Nephron (organoid): ENCODE measurements around the gene SOX12.

Experiments
- H3K27ac Mint-ChIP-seq, 3 experiments: 2 replicates each; pipeline ENCODE4 v1.8.0; 2020; ENCODE audit warnings: mixed read lengths in 3 of 3, mild to moderate bottlenecking in 2 of 3, moderate library complexity in 1 of 3
- H3K27me3 Mint-ChIP-seq: 2 replicates; pipeline ENCODE4 v1.8.0; 2021; ENCODE audit warnings: low read depth, mild to moderate bottlenecking, moderate library complexity, mixed read lengths
- H3K36me3 Mint-ChIP-seq: 2 replicates; pipeline ENCODE4 v1.8.0; 2020; ENCODE audit warnings: low read depth, mixed read lengths
- H3K4me1 Mint-ChIP-seq: 2 replicates; pipeline ENCODE4 v1.8.0; 2020; ENCODE audit warnings: mixed read lengths
- H3K4me3 Mint-ChIP-seq, 3 experiments: 2 replicates each; pipeline ENCODE4 v1.8.0; 2020; ENCODE audit warnings: mild to moderate bottlenecking in 3 of 3, mixed read lengths in 3 of 3, moderate library complexity in 2 of 3
- H3K9me3 Mint-ChIP-seq: 2 replicates; pipeline ENCODE4 v1.8.0; 2020; ENCODE audit warnings: mixed read lengths
- CTCF ChIP-seq, 3 experiments: fragments of 200-600 bp; sonication (generic); IDR thresholded peaks; one replicate each; pipeline ENCODE4 v1.5.0; 2021; ENCODE audit warnings: antibody characterized with exemption in 3 of 3; ENCODE audit not compliant: unreplicated experiment in 3 of 3

Gene SOX12

GRCh38 chr20:278607-279571 is 46.5 kb upstream of the SOX12 start:
- Mint-ChIP-seq H3K9me3 (no peaks in the 10 kb centered on the region), H3K36me3 (peaks cover 67% of the 10 kb centered on the region), H3K27me3 (no peaks in the 10 kb centered on the region), H3K27ac (no peak overlapping the region), H3K4me1 (no peaks in the 10 kb centered on the region), H3K4me3 (no peak overlapping the region)
- no peak for TF ChIP-seq CTCF (IDR thresholded peaks at IDR 0.05; ENCODE audit: unreplicated experiment in 3 of 3)

GRCh38 chr20:284172-284571 is 41.2 kb upstream of the SOX12 start:
- peaks cover 48% of the 10 kb centered on the region for H3K36me3 Mint-ChIP-seq
- H3K9me3 Mint-ChIP-seq: no peaks in the 10 kb centered on the region
- H3K27ac Mint-ChIP-seq: no peak overlapping the region
- H3K4me3 Mint-ChIP-seq: no peak overlapping the region
- peaks cover 5% of the 10 kb centered on the region for H3K4me1 Mint-ChIP-seq
- TF ChIP-seq CTCF (IDR thresholded peaks at IDR 0.05; ENCODE audit: unreplicated experiment in 3 of 3): no peak
- no peaks in the 10 kb centered on the region for H3K27me3 Mint-ChIP-seq

GRCh38 chr20:286508-286907 is 38.8 kb upstream of the SOX12 start:
- H3K4me3 Mint-ChIP-seq: no peak overlapping the region
- TF ChIP-seq CTCF (IDR thresholded peaks at IDR 0.05; ENCODE audit: unreplicated experiment in 3 of 3): no peak
- H3K4me1 Mint-ChIP-seq: peaks cover 12% of the 10 kb centered on the region
- H3K36me3 Mint-ChIP-seq: peaks cover 35% of the 10 kb centered on the region
- no peak overlapping the region for H3K27ac Mint-ChIP-seq
- no peaks in the 10 kb centered on the region for H3K27me3 Mint-ChIP-seq
- H3K9me3 Mint-ChIP-seq: no peaks in the 10 kb centered on the region

- Mint-ChIP-seq H3K4me1 (peaks cover 12% of the 10 kb centered on the region), H3K9me3 (no peaks in the 10 kb centered on the region), H3K27ac (peak overlapping the region in 2 of 3 experiments; percentile 23 to 24), H3K27me3 (no peaks in the 10 kb centered on the region), H3K4me3 (no peak overlapping the region), H3K36me3 (peaks cover 23% of the 10 kb centered on the region)
- TF ChIP-seq CTCF (IDR thresholded peaks at IDR 0.05; ENCODE audit: unreplicated experiment in 3 of 3): no peak
Measured at GRCh38 chr20:288956-289692, 36.2 kb upstream of the SOX12 start.

- Mint-ChIP-seq H3K4me1 (peaks cover 12% of the 10 kb centered on the region), H3K27ac (no peak overlapping the region), H3K9me3 (no peaks in the 10 kb centered on the region), H3K27me3 (no peaks in the 10 kb centered on the region), H3K36me3 (peaks cover 23% of the 10 kb centered on the region), H3K4me3 (no peak overlapping the region)
- TF ChIP-seq CTCF (IDR thresholded peaks at IDR 0.05; ENCODE audit: unreplicated experiment in 3 of 3): no peak
Measured at GRCh38 chr20:289693-290083, 35.7 kb upstream of the SOX12 start.
